Hematopoietic multipotent progenitor cell (in vitro differentiated cells): ENCODE measurements around the gene TSHZ2. TPM values are rescaled to one million over a fixed set of nuclear protein-coding genes. Genes with fewer than 3 reads are reported as not detected.

Experiments
- DNase-seq, 3 donors: peaks; one replicate each; pipeline ENCODE4 v3.0.0-alpha.2; 2011 to 2015; ENCODE audit warnings: low read depth in 2 of 3, low spot score in 2 of 3
- total RNA-seq: library from RNA; depleted of rRNA; stranded (reverse); fragments of >200 nt; gene quantifications from one replicate; pipeline ENCODE4 v1.2.3, GENCODE V29; 2012

TSHZ2 gene, protein sequence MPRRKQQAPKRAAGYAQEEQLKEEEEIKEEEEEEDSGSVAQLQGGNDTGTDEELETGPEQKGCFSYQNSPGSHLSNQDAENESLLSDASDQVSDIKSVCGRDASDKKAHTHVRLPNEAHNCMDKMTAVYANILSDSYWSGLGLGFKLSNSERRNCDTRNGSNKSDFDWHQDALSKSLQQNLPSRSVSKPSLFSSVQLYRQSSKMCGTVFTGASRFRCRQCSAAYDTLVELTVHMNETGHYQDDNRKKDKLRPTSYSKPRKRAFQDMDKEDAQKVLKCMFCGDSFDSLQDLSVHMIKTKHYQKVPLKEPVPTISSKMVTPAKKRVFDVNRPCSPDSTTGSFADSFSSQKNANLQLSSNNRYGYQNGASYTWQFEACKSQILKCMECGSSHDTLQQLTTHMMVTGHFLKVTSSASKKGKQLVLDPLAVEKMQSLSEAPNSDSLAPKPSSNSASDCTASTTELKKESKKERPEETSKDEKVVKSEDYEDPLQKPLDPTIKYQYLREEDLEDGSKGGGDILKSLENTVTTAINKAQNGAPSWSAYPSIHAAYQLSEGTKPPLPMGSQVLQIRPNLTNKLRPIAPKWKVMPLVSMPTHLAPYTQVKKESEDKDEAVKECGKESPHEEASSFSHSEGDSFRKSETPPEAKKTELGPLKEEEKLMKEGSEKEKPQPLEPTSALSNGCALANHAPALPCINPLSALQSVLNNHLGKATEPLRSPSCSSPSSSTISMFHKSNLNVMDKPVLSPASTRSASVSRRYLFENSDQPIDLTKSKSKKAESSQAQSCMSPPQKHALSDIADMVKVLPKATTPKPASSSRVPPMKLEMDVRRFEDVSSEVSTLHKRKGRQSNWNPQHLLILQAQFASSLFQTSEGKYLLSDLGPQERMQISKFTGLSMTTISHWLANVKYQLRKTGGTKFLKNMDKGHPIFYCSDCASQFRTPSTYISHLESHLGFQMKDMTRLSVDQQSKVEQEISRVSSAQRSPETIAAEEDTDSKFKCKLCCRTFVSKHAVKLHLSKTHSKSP (N-terminal part only)
- total RNA-seq: under 0.01 TPM

DNA sequence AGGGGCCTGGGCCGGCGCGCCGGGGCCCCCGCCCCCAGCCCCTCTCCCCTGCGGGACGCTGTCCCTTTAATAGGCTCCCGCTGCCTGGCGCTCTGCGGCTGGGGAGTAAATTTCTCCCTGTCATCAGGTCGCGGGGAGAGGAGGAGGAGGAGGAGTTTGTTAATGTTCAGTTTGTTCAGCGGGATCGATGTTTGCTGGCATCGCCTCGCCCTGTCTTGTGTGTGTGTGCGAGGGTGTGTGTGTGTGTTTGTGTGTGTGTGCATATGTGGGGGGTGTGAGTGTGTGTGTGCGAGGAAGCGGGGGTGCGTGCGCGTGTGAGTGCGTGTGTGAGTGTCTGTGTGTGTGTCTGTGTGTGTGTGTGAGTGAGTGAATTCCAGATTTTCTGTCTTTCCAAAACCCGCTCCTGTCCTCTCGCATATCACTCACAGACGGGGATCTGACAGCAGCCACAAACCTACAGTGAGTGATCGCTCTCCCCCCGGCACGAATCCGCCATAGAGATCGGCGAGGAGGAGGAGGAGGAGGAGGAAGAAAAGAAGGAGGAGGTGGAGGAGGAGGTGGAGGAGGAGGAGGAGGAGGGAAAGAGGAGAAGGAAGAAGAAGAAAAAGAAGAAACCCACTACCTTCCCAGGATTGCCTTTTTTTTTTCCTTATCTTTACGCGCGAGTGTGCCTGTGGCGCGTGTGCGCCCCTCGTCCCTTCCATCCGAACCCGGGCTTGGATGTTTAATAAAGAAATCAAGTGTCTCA is at the start of gene TSHZ2:
Gene TSHZ2, plus strand, starts transcription at position 169 of the 748 bp plus-strand sequence. CDS start 936 bp downstream, outside the sequence.
- DNase-seq: no peak

DNA sequence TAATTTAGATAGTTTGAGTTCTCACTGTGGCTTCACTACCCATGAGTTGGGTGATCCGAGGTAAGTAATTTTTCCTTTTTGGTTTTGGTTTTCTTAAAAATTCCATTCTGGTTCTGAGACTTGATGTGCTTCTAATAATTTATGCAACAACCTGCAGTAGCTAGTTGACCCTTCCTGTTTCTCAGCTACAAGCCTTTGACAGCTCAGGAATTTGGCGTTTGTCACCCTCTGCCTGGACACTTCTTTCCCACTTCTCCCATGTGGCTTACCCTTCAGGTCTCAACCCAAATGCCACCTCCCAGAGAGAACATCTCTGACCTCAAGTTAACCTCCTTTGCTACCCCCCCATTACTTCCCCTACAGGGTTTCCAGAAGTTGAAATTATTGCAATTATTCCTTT is 49.7 kb upstream of the TSHZ2 start:
- no peak for DNase-seq

DNA sequence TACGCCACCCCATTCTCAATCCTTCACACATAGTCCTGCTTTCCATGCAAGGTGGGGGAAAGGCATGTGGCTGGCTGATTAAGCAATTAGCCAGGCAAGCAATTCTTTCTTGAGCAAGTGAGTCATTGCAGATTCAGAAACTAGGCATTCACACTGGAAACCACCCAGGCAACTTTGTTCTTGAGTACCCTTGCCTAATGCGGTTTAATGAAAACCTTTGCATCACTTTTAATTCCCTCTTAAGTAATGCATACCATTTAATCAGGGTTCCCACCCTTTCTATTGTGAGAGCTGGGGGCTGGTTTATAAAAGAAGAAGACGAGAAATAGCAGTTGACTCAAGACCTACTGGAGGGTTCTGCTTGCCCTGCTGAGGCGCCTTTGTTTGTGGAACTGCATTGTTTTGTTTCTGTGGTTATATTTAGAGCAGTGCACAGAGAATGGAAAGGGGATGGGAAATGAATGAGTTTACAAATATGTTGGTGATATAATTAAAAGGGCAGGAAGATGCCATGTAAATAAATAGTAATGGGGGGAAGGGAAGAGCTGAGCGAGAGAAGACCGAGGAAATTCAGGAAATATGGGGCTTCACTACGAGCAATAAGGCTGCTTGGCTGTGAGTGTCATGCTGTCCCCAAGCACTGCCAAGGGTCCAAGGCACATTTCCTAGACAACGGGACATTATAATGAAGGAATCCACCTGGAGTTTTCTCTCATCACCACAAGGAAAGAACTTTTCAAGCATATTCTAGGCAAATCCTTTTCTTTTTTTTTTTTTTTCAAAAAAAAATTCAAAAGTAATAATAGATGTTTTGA is 48.8 kb upstream of the TSHZ2 start:
- DNase-seq: no peak

DNA sequence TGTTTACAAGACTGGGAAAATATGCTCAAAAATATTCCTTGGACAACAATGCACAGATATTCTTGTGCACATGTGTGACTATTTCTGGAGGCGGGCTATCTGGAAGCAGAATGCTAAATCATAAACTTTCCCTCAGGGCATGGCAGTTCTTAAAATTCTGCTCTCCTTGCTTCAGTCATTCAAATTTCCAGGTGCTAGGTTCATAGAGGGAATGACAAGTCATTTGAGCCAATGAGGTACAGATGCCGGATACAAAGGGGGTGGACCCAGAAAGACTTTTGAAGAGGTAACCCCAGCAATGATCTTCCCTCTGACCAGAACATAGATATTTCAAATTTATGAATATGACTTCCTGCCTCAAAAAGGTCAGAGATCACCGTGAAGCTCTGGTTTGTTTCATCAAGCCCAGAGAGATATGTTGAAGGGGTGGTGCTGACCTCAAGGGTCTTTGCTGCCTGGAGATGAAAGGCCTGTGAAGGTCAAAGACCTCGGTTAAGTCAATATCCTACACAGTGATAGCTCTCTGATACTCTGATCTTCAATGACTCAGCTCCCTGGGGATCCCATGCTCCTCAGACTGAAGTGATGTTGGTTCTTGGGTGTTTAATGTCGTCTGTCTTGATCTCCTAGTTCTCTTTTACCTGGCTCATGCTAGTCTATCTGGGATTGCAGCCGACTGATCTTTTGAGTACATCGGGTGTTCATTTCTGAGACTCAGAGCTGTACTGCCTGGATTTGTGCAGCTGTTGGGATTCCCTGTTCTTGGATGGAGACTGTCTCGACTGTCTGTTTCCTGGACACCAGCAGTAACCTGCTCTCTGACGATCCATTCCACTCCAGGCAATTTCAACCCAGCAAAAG is 47.5 kb upstream of the TSHZ2 start:
- DNase-seq: no peak

DNA sequence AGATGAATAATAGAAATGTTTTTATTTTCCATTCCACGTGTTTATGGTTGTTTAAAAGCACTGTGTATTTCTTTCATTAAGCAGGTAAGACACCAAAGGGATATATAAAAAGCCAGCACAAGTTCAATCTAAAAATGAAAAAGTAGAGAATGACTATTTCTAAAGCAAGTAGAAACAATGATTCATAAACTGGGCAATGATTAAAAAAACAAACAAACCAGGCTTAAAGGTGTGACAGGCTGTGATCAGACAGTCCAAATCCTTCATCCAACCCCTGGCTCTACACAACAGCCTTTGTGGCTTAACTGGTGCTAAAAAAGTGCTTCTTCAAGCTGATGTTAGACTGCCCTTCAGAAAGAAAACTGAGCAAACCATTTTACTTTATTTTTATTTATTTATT is 45.7 kb upstream of the TSHZ2 start:
- DNase-seq: no peak

DNA sequence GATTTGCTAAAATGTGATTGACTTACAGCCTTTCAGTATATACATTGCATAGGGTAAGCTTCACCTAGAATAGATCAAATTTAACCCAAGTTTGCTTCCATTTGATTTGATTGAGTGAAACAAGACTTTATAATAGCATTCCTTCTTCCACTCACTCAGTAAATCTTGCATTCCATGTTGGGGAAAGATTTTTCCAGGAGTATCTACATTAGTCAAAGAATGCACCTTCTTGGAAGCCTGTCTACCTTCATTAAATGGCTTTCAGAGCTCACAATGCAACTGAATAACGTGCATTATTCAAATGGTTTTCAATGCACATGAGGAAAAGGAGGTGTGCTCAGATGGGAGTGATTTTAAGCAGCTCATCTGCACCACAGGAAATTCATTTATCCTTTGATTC is 38.3 kb upstream of the TSHZ2 start:
- no peak for DNase-seq

DNA sequence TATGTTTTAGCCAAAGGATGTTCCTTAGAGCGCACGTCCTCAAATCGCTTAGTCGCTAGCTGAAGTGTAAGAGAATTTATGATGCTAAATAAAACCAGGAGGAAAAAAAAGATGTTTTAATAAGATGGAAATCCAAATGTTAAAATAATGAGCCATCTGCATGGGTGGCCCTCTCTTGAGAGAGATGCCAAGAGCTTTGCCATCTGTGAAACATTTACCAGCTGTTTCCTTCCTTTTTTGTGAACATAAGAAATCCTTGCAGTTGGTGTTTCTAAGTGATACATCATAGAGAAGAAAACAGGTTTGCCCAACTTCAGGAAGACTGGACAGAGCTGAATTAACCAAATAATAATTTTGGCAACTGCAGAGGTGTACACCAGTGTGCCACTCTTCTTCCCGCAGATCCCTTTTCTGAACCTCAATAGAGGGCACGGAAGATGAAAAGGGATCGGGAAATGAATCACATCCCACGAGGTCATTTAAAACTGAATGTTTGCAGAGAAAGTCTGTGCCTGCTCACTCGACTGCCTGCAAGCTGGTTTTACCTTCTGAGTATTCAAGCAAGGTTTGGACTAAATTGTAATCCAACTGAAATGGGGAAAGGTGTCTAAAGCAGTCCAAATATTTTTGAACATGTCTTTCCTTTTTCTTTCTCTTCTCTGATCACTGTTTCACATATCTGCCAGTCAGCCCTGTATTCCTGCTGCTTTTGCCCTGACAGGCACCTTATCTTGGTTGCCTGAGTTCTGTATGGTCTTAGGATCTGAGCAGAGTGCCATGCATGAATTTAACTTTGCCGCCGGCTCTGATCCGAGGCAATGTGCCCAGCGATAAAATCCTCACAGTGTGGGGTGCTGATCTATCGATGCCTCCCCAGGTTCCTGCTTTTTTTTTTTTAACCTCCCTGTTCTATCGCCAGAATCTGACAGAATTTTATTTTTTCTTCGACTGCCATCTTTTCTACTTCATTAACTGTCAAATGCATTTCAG is 35.5 kb upstream of the TSHZ2 start:
- peak in 1 of 3 donors; percentile 3 for DNase-seq

DNA sequence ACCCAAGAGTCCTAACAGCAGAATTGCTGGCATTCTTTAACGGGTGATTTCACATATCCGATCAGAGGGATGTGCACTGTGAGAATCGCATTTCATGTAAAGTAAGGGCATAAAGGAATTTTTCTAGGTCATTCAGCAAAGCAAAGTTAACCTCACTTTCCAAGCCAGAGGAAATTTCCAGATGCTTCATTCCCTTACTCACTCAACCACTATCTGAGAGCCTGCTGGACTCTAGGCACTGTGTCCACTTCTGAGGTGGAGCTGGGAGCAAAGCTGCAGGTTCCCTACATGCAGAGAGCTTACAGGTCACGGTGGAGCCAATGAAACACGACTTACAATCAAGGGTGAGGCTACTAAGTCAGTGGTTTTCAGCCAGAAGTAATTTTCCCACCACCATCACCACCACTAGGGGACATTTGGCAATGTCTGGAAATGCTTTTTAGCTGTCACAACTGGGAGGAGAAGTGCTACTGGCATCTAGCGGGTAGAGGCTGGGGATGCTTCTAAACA is 34.5 kb upstream of the TSHZ2 start:
- no peak for DNase-seq

DNA sequence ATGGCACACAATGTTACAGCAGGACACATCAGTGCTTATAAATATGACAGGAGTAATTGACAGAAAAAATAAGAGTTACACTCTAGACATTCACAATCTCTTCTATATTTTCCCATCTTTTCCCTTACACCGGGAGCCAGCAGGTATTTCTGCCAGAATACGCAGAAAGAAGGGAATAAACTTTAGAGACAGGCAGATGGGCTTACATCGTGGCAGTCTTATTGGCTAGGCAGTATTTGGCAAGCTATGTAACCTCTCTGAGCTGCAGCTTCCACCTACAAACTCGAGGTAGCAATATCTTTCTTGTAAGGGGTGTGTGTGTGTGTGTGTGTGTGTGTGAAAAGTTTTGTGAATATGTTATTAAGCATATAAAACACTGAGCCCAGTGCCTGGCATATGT is 33.0 kb upstream of the TSHZ2 start:
- no peak for DNase-seq

DNA sequence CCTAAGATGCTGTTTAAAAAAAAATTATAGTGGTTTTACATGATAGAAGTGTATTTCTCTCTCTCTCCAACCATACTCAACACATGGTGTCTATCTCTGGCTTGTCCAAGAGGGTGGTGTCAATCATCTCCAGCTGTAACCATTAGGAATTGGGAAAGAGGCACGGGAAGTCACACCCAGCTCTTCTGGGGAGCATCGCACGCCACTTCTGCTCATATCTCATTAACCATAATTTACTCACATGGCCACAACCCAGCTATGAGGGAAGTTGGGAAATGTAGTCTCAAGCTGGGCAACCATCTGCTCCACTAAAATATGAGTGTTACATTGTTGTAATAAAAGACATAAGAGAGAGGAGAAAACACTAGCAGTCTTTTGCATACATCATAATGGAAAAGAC is 30.4 kb upstream of the TSHZ2 start:
- no peak for DNase-seq

DNA sequence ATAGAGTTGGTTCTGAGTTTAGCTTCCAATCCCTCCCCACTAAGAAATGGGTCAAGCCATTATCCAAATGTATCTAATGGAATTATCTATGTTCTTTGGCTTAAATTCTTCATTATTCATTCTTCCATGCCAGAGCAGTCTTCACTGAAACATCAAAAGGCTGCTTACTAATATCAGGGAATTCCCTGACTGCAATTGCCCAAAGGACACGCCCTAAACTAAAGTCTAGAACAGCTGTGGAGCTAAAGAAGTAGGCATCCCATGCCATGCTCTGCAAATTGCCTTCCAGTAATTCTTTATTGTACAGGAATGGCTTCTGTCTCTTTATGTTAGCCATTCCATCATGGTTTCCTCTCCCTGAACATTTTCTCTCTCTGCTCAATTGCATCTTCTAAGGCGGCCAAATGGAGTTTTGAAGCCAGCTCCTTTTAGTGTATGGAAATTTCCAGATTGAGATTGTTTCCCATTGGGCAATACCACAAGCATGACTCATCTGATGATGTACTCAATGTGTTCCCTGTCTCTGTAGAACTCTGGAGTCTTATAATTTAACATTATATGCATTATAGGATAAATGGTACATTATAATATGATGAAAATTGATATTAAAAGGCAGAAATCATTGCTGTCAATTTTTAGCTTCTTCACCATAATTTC is 28.8 kb upstream of the TSHZ2 start:
- DNase-seq: no peak

DNA sequence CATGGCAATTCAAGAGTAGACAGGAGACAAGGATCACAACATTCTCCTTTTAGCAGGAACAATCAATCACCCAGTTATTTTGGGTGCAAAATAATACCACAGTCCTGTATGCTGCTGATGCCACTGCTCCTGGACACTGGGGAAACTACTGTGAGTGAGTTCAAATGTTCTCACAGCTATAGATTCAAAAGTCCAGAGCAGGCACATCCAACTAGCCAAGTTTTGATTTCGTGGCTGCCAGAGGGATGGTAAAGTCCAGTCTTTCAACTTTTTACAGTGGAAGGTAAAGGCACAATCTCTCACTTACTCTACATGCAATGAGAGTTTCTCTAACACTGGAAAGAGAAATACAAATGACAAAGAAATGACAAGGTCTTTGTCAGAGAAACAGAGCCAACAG is 26.9 kb upstream of the TSHZ2 start:
- DNase-seq: no peak

DNA sequence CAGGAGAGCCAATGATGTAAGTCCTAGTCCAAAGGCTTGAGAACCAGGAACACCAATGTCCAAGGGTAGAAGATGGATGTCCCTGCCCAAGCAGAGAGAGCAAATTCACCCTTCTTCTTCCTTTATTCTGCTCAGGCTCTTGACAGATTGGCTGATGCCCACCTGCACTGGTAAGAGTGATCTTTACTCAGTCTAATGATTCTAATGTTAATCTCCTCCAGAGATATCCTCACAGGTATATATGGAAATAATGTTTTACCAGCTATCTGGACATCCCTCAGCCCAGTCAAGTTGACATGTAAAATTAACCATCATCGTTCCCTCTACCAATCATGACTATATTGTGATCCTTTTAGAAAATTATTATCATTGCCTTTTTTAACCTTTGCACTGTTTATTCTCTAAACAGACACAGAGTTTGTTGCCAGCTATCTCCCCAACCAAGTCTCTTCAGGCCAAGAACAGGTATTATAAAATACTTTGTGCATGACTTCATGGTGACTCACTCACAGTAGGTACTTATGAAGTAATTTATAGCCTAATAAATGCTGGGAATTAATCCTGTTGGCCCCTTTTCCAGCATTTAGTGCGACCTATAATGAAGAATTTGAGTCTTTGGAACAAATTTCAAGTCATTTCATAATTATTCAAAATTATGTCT is 26.2 kb upstream of the TSHZ2 start:
- no peak for DNase-seq

DNA sequence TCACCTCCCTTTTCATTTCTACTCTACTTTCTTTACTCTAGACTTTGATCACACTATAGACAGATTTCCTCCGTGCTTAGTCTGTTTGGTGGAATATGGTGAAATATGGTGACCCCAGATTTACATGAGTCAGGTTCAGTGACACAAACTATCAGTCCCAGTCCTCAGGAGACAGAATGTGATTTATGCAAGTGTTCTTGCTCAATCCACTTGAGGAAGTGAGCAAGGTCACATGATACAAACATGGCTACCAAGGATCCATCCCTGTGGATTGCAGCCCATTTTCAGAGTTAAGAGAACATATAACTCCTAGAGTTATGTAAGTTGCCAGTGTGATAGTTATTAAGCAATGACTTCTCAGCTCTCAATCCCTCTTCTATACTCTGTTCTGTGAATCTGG is 23.7 kb upstream of the TSHZ2 start:
- no peak for DNase-seq

DNA sequence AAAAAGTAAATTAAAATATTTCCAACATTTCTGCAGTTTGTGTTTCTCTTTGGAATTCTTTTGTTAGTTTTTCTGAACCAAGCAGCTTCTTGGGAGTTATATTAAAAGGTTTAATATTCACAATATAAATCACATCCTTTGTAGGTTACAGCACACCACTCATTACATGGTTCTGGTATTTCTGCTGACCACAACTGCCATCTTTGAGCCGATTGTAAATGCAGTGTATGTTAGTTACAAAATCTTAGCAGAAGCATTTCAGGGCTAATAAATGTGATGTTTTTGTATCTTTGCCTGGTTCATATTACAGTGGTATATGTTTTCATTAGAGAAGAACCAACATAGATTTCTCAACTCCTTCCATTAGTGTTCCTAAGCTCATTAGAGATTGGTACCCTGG is 19.1 kb upstream of the TSHZ2 start:
- DNase-seq: no peak

DNA sequence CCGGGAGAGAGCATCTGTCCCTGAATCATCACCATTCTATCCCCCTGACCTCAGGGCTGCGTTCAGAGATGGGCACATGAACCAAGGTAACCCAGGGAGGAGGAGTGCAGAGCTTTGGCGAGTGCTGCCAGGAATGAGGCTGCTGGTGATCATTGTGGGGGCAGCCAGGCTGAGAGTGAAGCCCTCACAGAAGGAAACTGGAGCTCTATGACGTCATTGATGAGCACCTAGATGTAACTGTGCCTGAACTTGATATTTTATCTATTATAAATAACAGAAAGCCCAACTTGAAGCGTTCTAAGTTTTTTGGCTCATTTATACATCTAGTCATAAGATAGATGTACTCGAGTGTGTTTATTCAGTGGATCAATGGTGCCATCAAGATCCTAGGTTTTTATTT is 17.3 kb upstream of the TSHZ2 start:
- DNase-seq: no peak

DNA sequence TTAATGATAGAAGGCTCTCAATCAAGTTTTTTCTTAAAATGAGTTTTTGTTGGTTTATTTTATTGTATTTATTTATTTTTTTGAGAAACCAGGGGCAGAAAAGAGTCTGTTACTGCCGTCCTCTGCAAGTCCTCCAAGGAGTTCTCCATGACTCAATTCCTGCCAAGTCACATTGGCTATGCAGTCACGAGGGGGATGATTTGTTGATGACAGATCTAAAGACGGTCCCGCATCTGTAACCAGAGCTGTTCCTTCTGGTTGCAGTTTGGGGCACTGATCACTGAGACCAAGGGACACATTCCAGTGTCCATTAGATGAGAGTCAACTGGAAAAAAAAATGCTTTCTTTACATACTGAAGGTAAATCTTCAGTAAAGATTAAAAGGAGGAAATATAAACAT is 13.9 kb upstream of the TSHZ2 start:
- DNase-seq: no peak
